HepG2 (cell line): ENCODE data around the gene TACC2. TPM values are rescaled to one million over a fixed set of nuclear protein-coding genes. Genes with fewer than 3 reads are reported as not detected.
A peak's percentile ranks its signal among the peaks of the same experiment; 100 is the strongest.

Experiments
- CBX2 ChIP-seq, 2 experiments: fragments of 200-600 bp in 1 of 2; sonication (generic); formaldehyde crosslinking in 1 of 2; IDR thresholded peaks; 2 replicates each; pipeline versions ENCODE4 v1.7.0 to v1.8.1; 2018 to 2022; ENCODE audit warnings: low read depth in 2 of 2, low read length in 1 of 2, mild to moderate bottlenecking in 1 of 2, missing genetic modification reagents in 1 of 2
- DR1 ChIP-seq: sonication (generic); formaldehyde crosslinking; IDR thresholded peaks from 2 replicates; pipeline ENCODE4 v1.8.0; 2021; ENCODE audit warnings: mild to moderate bottlenecking, missing genetic modification reagents, inconsistent platforms
- DRAP1 ChIP-seq: IDR thresholded peaks from 2 replicates; pipeline ENCODE4 v1.6.1; 2016; ENCODE audit warnings: missing genetic modification reagents, missing compliant biosample characterization
- FIP1L1 ChIP-seq: fragments of 200-400 bp; formaldehyde crosslinking; IDR thresholded peaks from 2 replicates; pipeline ENCODE4 v1.6.1; 2018; ENCODE audit warnings: low read depth, mild to moderate bottlenecking, low read length, moderate library complexity, borderline replicate concordance; ENCODE audit not compliant: insufficient read depth
- HNF1A ChIP-seq, 2 experiments: sonication (generic) in 1 of 2; formaldehyde crosslinking in 1 of 2; IDR thresholded peaks; 2 replicates each; pipeline versions ENCODE4 v1.4.0 to v1.6.1; 2016 to 2020; ENCODE audit warnings: borderline replicate concordance in 1 of 2, low read depth in 1 of 2, mild to moderate bottlenecking in 1 of 2, missing genetic modification reagents in 1 of 2
- KLF12 ChIP-seq: sonication (generic); formaldehyde crosslinking; IDR thresholded peaks from 2 replicates; pipeline ENCODE4 v1.4.0; 2020; ENCODE audit warnings: missing genetic modification reagents, borderline replicate concordance
- KLF15 ChIP-seq: sonication (generic); formaldehyde crosslinking; IDR thresholded peaks from 2 replicates; pipeline ENCODE4 v1.8.1; 2023; ENCODE audit warnings: borderline replicate concordance, mild to moderate bottlenecking, inconsistent platforms, missing genetic modification reagents, mixed read lengths
- MBNL3 ChIP-seq: fragments of 250-450 bp; sonication (Bioruptor Pico); conservative IDR thresholded peaks from 2 replicates; pipeline ENCODE4 v1.8.0; 2022; ENCODE audit warnings: mild to moderate bottlenecking, inconsistent platforms
- PAWR ChIP-seq: sonication (generic); formaldehyde crosslinking; IDR thresholded peaks from 2 replicates; pipeline ENCODE4 v1.4.0; 2020; ENCODE audit warnings: missing genetic modification reagents, mild to moderate bottlenecking, borderline replicate concordance
- SCMH1 ChIP-seq: sonication (generic); formaldehyde crosslinking; IDR thresholded peaks from 2 replicates; pipeline ENCODE4 v1.9.0; 2021; ENCODE audit warnings: missing genetic modification reagents, mild to moderate bottlenecking, borderline replicate concordance
- SNAI1 ChIP-seq: sonication (generic); formaldehyde crosslinking; IDR thresholded peaks from 2 replicates; pipeline ENCODE4 v1.5.0; 2020; ENCODE audit warnings: mild to moderate bottlenecking, missing genetic modification reagents, borderline replicate concordance
- ZBTB37 ChIP-seq: sonication (generic); formaldehyde crosslinking; IDR thresholded peaks from 2 replicates; pipeline ENCODE4 v1.4.0; 2020; ENCODE audit warnings: mild to moderate bottlenecking, missing genetic modification reagents
- ZNF609 ChIP-seq: sonication (generic); formaldehyde crosslinking; IDR thresholded peaks from 2 replicates; pipeline ENCODE4 v1.4.0; 2020; ENCODE audit warnings: mild to moderate bottlenecking, missing genetic modification reagents, borderline replicate concordance
- ZNF7 ChIP-seq: IDR thresholded peaks from 2 replicates; pipeline ENCODE4 v1.6.1; 2016; ENCODE audit warnings: missing biosample characterization, missing genetic modification reagents
- ZNF878 ChIP-seq: sonication (generic); formaldehyde crosslinking; IDR thresholded peaks from 2 replicates; pipeline ENCODE4 v1.8.1; 2023; ENCODE audit warnings: mild to moderate bottlenecking, missing genetic modification reagents, moderate library complexity
- polyA plus RNA-seq, 8 experiments: library from polyadenylated mRNA; depleted of rRNA in 3 of 8; stranded (reverse) in 7 of 8; unstranded in 1 of 8; fragments of >200 nt; fragmentation: Illumina TruSeq in 4 of 8; extraction: Trizol in 4 of 8; gene quantifications; 2 replicates each; pipeline versions ENCODE4 v1.2.1 to v1.2.3, GENCODE V29; 2011 to 2016; ENCODE audit warnings: low read depth in 4 of 8, missing spikeins in 1 of 8, mixed read lengths in 1 of 8; ENCODE audit not compliant: insufficient read depth in 1 of 8
- total RNA-seq, 5 experiments: library from RNA; depleted of rRNA; stranded (reverse); fragments of >200 nt; fragmentation: Illumina TruSeq; extraction: Trizol; gene quantifications; 2 replicates each; pipeline ENCODE4 v1.2.3, GENCODE V29; 2016; ENCODE audit warnings: low read depth in 1 of 5

The TACC2 gene
- total and polyA plus RNA-seq, 2 of the 13 experiments (the other 11 are each of a cell fraction or from before 2014, with no cell fraction given): 11.8 to 16.0 TPM

- TF ChIP-seq ZNF609 (CRISPR knock-in tag): no peak; the same call in 1 of the 2 replicates
- TF ChIP-seq DRAP1: peak; percentile 86; the same call in 1 of the 2 replicates
- peak; percentile 95 for TF ChIP-seq SNAI1 (CRISPR knock-in tag)
- peak; percentile 70; the same call in 1 of the 2 replicates for TF ChIP-seq DR1 (CRISPR knock-in tag)
- no peak for TF ChIP-seq MBNL3 (CRISPR knock-in tag)
- no peak for TF ChIP-seq HNF1A (IDR thresholded peaks at IDR 0.05; ENCODE audit: low read depth)
- peak; percentile 50; the same call in 1 of the 2 replicates for TF ChIP-seq HNF1A (CRISPR knock-in tag; IDR thresholded peaks at IDR 0.05; ENCODE audit: borderline replicate concordance)
- TF ChIP-seq CBX2 (IDR thresholded peaks at IDR 0.05; ENCODE audit: low read depth, low read length): no peak
- no peak for TF ChIP-seq CBX2 (CRISPR knock-in tag; IDR thresholded peaks at IDR 0.05; ENCODE audit: low read depth)
- no peak for TF ChIP-seq FIP1L1
- peak; percentile 11; the same call in 1 of the 2 replicates for TF ChIP-seq KLF15 (CRISPR knock-in tag)
- TF ChIP-seq PAWR: 0 out of 2 replicates have a peak, but pooled peaks have one; percentile 30
- peak; percentile 48; the same call in 1 of the 2 replicates for TF ChIP-seq KLF12
- TF ChIP-seq ZNF878 (CRISPR knock-in tag): peak; percentile 77; the same call in 1 of the 2 replicates
- no peak for TF ChIP-seq ZNF7 (CRISPR knock-in tag)
- 0 out of 2 replicates have a peak, but pooled peaks have one; percentile 43 for TF ChIP-seq ZBTB37 (CRISPR knock-in tag)
- no peak for TF ChIP-seq SCMH1 (CRISPR knock-in tag)
Observed at GRCh38 chr10:122113161-122113944, 124.4 kb downstream of the TACC2 start (continued).
